Small intestine (tissue), 7 donors: ENCODE measurements around the gene CAMKMT. TPM values are rescaled to one million over a fixed set of nuclear protein-coding genes. Genes with fewer than 3 reads are reported as not detected.

ENCODE experiments used
- DNase-seq, 2 donors: peaks; one replicate each; pipeline versions ENCODE4 v3.0.0 to v3.0.0-alpha.2; 2013
- FAIRE-seq: peaks from 2 replicates; lab custom pipeline; 2012; peaks lifted over from hg19 to GRCh38; lab: Jason Lieb, UNC
- H3K27ac ChIP-seq, 3 donors: one replicate each; pipeline ENCODE4 v1.5.1; 2013; ENCODE audit warnings: low read length in 2 of 3, mild to moderate bottlenecking in 2 of 3, control low read depth in 1 of 3, inconsistent platforms in 1 of 3, low read depth in 1 of 3, moderate library complexity in 1 of 3
- H3K27me3 ChIP-seq, 3 donors: one replicate each; pipeline ENCODE4 v1.6.1; 2013; ENCODE audit warnings: low read length in 3 of 3, inconsistent platforms in 1 of 3; ENCODE audit not compliant: control insufficient read depth in 3 of 3, insufficient read depth in 3 of 3
- H3K36me3 ChIP-seq, 3 donors: one replicate each; pipeline ENCODE4 v1.6.1; 2013; ENCODE audit warnings: low read length in 3 of 3, inconsistent platforms in 1 of 3, low read depth in 1 of 3, mild to moderate bottlenecking in 1 of 3, moderate library complexity in 1 of 3; ENCODE audit not compliant: control insufficient read depth in 3 of 3, insufficient read depth in 2 of 3
- H3K4me1 ChIP-seq, 3 donors: one replicate each; pipeline ENCODE4 v1.6.1; 2013; ENCODE audit warnings: low read length in 2 of 3, inconsistent platforms in 1 of 3, low read depth in 1 of 3, mild to moderate bottlenecking in 1 of 3, moderate library complexity in 1 of 3; ENCODE audit not compliant: control insufficient read depth in 3 of 3, insufficient read depth in 2 of 3
- H3K4me3 ChIP-seq, 3 donors: one replicate each; pipeline ENCODE4 v1.5.1; 2013; ENCODE audit warnings: low read length in 3 of 3, control low read depth in 1 of 3, inconsistent platforms in 1 of 3, low read depth in 1 of 3, mild to moderate bottlenecking in 1 of 3, moderate library complexity in 1 of 3
- H3K9me3 ChIP-seq, 2 donors: one replicate each; pipeline ENCODE4 v1.6.1; 2013; ENCODE audit warnings: low read depth in 1 of 2, low read length in 1 of 2; ENCODE audit not compliant: control insufficient read depth in 2 of 2, insufficient read depth in 1 of 2
- WGBS, 3 donors: extraction: QIAGEN DNeasy Blood & Tissue Kit; methylation state at CpG; one replicate each; pipeline ENCODE4 v1.1.7; 2013; 5-methylcytosine and 5-hydroxymethylcytosine counted together
- polyA plus RNA-seq, 4 donors: library from polyadenylated mRNA; stranded (reverse) in 3 of 4; unstranded in 1 of 4; fragments of 200-250 nt in 3 of 4; fragments of 120-200 nt in 1 of 4; gene quantifications; one replicate each; pipeline versions ENCODE4 v1.2.1 to v1.2.3, GENCODE V29; 2013
- donor health status: healthy with polysubstance abuse.
- donor health status: control.
- donor health status: control.
- donor health status: Bipolar disorder and iron deficiency.
- donor health status: healthy.

Gene CAMKMT
- polyA plus RNA-seq, 4 donors, result 3.5 to 9.6 (median 6.9) TPM

DNA sequence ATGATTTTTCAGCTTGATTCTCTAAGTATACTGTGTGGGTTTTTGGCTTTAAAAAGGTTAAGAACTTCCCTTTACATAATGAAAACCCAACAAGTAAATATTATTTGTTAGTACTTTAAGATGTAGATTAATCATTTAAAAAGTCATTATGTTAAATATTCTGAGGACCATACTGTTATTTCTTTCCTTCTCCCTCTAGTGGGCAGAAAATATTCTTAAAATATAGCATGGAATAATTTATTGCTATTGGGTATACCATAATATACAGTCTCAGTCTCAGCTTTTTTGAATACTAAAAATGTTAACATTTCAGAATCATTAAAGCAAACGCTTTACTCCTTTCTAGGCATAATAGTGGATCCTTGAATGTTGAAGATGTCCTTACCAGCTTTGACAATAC lies 28.1 kb downstream of the CAMKMT start:
- Histone ChIP-seq H3K27me3 (no peaks in the 10 kb centered on the region), H3K27ac (no peak overlapping the region), H3K4me3 (no peak overlapping the region), H3K4me1 (no peaks in the 10 kb centered on the region), H3K36me3 (no peaks in the 10 kb centered on the region), H3K9me3 (peaks cover 0 to 2% of the 10 kb centered on the region in 2 donors)
- FAIRE-seq (no peak), DNase-seq (no peak)
- WGBS, 3 donors, result 82 to 95% (median 91%) methylated on average over 1 of the region's 1 CpG

- DNase-seq (peak; percentile 41 to 43), FAIRE-seq (peak; percentile 83)
- WGBS, 3 donors, result 52% methylated on average over 3 of the region's 3 CpGs
Measured at GRCh38 chr2:44392338-44392943, 30.7 kb downstream of the CAMKMT start.

DNA sequence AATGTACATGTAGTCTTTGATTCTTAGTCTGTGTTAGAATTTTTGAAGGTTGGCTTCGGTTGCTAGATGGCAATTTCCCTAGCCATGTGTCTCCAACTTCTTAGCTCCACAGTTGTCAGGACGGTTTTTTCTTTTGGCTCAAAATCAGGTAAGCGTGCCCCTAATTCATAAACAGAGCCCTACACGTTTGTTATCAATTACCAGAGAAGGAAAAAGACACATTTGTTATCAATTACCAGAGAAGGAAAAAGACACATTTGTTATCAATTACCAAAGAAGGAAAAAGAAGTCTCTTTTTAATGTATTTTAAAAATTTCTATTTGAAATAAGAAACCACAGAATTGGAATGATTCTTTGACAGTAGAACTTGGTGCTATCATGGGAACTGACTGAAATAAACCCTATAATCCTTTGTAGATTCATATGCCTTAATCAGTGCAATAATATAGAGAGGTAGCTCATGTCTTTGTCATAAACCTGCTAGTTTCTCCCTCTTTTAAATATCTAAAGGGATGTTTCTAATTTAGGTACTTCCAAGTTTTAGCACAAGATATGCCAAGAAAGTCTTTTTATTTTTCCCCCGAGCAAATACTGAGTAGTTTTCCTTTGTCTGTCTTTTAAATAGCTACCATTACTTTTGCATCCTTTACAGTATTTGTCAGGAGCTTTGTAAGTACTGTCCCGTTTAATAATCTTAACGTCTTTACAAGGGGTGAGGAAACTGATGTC lies 35.9 kb downstream of the CAMKMT start:
- Histone ChIP-seq H3K36me3 (no peaks in the 10 kb centered on the region), H3K4me1 (no peaks in the 10 kb centered on the region), H3K9me3 (no peaks in the 10 kb centered on the region), H3K4me3 (no peak overlapping the region), H3K27ac (no peak overlapping the region), H3K27me3 (no peaks in the 10 kb centered on the region)
- no peak for FAIRE-seq
- no peak for DNase-seq
- 47 to 65% (median 53%) methylated on average over 7 of the region's 7 CpGs for WGBS, 3 donors

More at GRCh38 chr2:44392338-44392943, 30.7 kb downstream of the CAMKMT start:
- Histone ChIP-seq H3K4me3 (no peak overlapping the region), H3K36me3 (no peaks in the 10 kb centered on the region), H3K4me1 (no peaks in the 10 kb centered on the region), H3K27me3 (no peaks in the 10 kb centered on the region), H3K27ac (no peak overlapping the region), H3K9me3 (no peaks in the 10 kb centered on the region)

DNA sequence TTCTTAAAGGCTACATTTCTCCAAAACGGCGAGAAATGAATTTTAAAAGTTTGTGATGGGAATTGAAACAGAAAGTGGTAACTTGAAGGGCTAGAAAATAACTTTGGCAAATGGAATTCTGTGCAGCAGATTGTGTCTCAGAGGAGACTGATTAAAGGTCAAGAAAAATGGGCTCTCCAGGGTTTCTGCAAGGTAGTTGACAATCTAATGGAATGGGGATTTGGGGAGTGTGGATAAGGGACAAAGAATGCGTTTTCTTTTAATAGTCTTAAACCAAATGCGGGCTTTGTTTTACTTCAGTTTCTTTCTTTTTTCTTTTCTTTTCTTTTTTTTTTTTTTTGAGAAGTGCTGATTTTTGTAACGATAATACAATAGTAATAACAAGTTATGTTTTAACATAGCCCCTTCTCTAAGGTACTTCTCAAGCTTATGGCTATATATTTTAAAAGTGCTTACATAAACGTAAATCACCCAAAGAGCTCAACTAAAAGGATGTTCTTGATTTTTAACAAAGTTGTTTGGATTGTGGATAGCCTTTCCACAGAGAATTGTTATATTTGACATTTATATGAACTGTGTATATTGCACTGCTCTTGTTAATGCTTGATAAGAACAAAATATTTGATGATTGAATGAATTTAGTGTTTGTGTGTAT lies 36.6 kb downstream of the CAMKMT start:
- 81 to 90% (median 84%) methylated on average over 6 of the region's 6 CpGs for WGBS, 3 donors
- Histone ChIP-seq H3K36me3 (no peaks in the 10 kb centered on the region), H3K27ac (no peak overlapping the region), H3K9me3 (no peaks in the 10 kb centered on the region), H3K27me3 (no peaks in the 10 kb centered on the region), H3K4me3 (no peak overlapping the region), H3K4me1 (no peaks in the 10 kb centered on the region)
- FAIRE-seq (no peak), DNase-seq (no peak)

DNA sequence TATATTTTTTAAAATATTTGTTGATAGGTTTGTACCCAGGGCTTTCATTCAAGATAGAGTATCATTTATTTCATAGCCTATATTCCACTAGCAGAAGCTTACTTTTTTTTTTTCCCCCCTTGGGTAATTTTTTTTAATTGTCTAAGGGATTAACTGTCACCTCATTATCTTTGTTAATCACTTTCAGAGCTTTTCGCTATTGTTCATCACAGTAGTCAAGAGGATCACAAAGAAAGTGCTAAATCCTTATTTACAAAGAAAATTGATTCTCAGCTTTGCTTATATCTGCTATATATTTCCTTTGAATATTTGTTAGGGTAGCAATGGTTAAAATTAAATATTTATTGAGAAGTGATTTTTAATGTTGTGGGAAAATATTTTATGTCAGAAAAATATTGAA lies 59.0 kb downstream of the CAMKMT start:
- H3K4me3 ChIP-seq, result no peak overlapping the region
- H3K27ac ChIP-seq, result no peak overlapping the region
- H3K36me3 ChIP-seq, result peaks cover 0 to 5% (median 0%) of the 10 kb centered on the region in 3 donors
- H3K9me3 ChIP-seq, result peaks cover 0 to 4% of the 10 kb centered on the region in 2 donors
- H3K27me3 ChIP-seq, result no peaks in the 10 kb centered on the region
- no peak for DNase-seq
- FAIRE-seq, result no peak
- no peaks in the 10 kb centered on the region for H3K4me1 ChIP-seq
- WGBS, 3 donors, result 94 to 100% (median 100%) methylated on average over 1 of the region's 1 CpG

DNA sequence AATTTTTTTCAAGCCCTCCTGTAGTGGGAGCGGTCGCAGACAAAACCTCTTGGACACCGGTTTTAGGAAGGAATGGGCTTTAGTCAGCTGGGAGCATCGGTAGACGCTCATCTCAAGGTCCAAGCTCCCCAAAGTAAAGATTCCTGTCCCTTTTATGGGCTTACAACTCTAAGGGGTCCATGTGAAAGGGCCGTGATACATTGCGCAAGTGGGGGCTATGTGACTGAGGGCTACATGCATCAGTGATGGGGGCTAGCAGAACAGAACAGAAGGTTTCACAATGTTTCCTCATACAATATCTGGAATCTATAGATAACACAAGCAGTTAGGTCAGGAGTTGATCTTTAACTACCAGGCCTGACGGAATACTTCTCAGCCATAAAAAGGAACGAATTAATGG lies 62.5 kb downstream of the CAMKMT start:
- DNase-seq (no peak), FAIRE-seq (no peak)
- Histone ChIP-seq H3K4me3 (no peak overlapping the region), H3K27ac (no peak overlapping the region), H3K9me3 (peaks cover 0 to 4% of the 10 kb centered on the region in 2 donors), H3K4me1 (no peaks in the 10 kb centered on the region), H3K36me3 (no peaks in the 10 kb centered on the region), H3K27me3 (no peaks in the 10 kb centered on the region)
- WGBS, 3 donors, result 88 to 93% (median 90%) methylated on average over 9 of the region's 9 CpGs

DNA sequence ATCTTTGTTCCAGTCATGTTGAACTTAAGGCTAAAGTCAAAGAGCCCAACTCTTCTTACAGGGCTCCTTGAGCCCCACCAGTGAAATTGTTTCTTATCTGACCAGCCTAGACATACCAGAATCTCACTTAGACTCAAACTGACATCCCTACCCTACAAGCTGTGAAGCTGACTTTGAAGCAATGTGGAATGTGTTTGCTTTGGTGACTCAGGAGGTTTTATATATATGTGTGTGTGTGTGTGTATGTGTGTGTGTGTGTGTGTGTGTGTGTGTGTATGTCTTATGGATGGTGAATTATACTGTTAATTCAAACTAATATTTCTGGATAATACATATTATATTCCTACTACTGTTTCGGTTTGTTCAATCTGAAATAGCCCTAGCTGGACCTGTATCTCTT lies 67.3 kb downstream of the CAMKMT start:
- H3K4me1 ChIP-seq, result no peaks in the 10 kb centered on the region
- 90 to 100% (median 97%) methylated on average over 1 of the region's 1 CpG for WGBS, 3 donors
- H3K27ac ChIP-seq, result no peak overlapping the region
- FAIRE-seq (no peak), DNase-seq (no peak)
- H3K9me3 ChIP-seq, result no peaks in the 10 kb centered on the region
- no peaks in the 10 kb centered on the region for H3K36me3 ChIP-seq
- H3K4me3 ChIP-seq, result no peak overlapping the region
- no peaks in the 10 kb centered on the region for H3K27me3 ChIP-seq

- Histone ChIP-seq H3K36me3 (no peaks in the 10 kb centered on the region), H3K4me1 (no peaks in the 10 kb centered on the region), H3K27ac (no peak overlapping the region), H3K27me3 (no peaks in the 10 kb centered on the region), H3K9me3 (no peaks in the 10 kb centered on the region), H3K4me3 (no peak overlapping the region)
- WGBS, 3 donors, result 73 to 88% (median 80%) methylated on average over 1 of the region's 1 CpG
- DNase-seq (no peak), FAIRE-seq (no peak)
Measured at GRCh38 chr2:44430342-44430741, 68.6 kb downstream of the CAMKMT start.
